Glutamatergic neuron (in vitro differentiated cells): ENCODE results near the gene ZNF471. TPM values are rescaled to one million over a fixed set of nuclear protein-coding genes. Genes with fewer than 3 reads are reported as not detected.

ENCODE experiments used
- DNase-seq: peaks from one replicate; pipeline ENCODE4 v3.0.0; 2022
- H3K27ac Mint-ChIP-seq: one replicate; pipeline ENCODE4 v1.8.0; 2020; ENCODE audit warnings: mild to moderate bottlenecking, mixed read lengths, inconsistent platforms; ENCODE audit not compliant: unreplicated experiment
- H3K27me3 Mint-ChIP-seq: one replicate; pipeline ENCODE4 v1.8.0; 2020; ENCODE audit warnings: mild to moderate bottlenecking, moderate library complexity, mixed read lengths, inconsistent platforms; ENCODE audit not compliant: unreplicated experiment
- H3K36me3 Mint-ChIP-seq: one replicate; pipeline ENCODE4 v1.8.0; 2020; ENCODE audit warnings: mild to moderate bottlenecking, mixed read lengths, inconsistent platforms; ENCODE audit not compliant: unreplicated experiment
- H3K4me1 Mint-ChIP-seq: one replicate; pipeline ENCODE4 v1.8.0; 2020; ENCODE audit warnings: mild to moderate bottlenecking, low read depth, mixed read lengths, inconsistent platforms; ENCODE audit not compliant: unreplicated experiment
- H3K4me3 Mint-ChIP-seq: one replicate; pipeline ENCODE4 v1.8.0; 2020; ENCODE audit warnings: mild to moderate bottlenecking, mixed read lengths, inconsistent platforms; ENCODE audit not compliant: unreplicated experiment
- H3K9me3 Mint-ChIP-seq: one replicate; pipeline ENCODE4 v1.8.0; 2020; ENCODE audit warnings: mild to moderate bottlenecking, moderate library complexity, mixed read lengths, inconsistent platforms; ENCODE audit not compliant: unreplicated experiment
- total RNA-seq: library from RNA; stranded (reverse); fragmentation: NEBNext Ultra II Directional; extraction: Animal tissue kit (Norgen Biotek cat#: 25700); gene quantifications from one replicate; pipeline ENCODE4 v1.2.1, GENCODE V29; 2021; ENCODE audit not compliant: unreplicated experiment
- TF ChIP-seq, protein P1 (sequence below): fragments of 200-600 bp; sonication (generic); IDR thresholded peaks from one replicate; pipeline ENCODE4 v1.5.0; 2021; ENCODE audit not compliant: partially characterized antibody, unreplicated experiment

The ZNF471 gene
- total RNA-seq, 1 donor from 2014 or later, result 18.7 TPM

DNA sequence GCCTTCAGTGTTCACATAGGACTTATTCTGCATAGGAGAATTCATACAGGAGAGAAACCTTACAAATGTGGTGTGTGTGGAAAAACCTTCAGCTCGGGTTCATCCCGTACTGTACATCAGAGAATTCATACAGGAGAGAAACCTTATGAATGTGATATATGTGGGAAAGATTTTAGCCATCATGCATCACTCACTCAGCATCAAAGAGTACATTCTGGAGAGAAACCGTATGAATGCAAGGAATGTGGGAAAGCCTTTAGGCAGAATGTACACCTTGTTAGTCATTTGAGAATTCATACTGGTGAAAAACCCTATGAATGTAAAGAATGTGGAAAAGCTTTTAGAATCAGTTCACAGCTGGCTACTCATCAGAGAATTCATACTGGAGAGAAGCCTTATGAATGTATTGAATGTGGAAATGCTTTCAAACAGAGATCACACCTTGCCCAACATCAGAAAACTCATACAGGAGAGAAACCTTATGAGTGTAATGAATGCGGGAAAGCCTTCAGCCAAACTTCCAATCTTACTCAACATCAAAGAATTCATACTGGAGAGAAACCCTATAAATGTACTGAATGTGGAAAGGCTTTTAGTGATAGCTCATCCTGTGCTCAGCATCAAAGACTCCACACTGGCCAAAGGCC is 17.7 kb downstream of the ZNF471 start:
- Mint-ChIP-seq H3K9me3 (peaks cover 33% of the 10 kb centered on the region), H3K4me3 (no peak overlapping the region), H3K4me1 (no peaks in the 10 kb centered on the region), H3K27ac (no peak overlapping the region), H3K36me3 (peaks cover 70% of the 10 kb centered on the region), H3K27me3 (no peaks in the 10 kb centered on the region)
- DNase-seq, result no peak
- TF ChIP-seq, protein P1, sequence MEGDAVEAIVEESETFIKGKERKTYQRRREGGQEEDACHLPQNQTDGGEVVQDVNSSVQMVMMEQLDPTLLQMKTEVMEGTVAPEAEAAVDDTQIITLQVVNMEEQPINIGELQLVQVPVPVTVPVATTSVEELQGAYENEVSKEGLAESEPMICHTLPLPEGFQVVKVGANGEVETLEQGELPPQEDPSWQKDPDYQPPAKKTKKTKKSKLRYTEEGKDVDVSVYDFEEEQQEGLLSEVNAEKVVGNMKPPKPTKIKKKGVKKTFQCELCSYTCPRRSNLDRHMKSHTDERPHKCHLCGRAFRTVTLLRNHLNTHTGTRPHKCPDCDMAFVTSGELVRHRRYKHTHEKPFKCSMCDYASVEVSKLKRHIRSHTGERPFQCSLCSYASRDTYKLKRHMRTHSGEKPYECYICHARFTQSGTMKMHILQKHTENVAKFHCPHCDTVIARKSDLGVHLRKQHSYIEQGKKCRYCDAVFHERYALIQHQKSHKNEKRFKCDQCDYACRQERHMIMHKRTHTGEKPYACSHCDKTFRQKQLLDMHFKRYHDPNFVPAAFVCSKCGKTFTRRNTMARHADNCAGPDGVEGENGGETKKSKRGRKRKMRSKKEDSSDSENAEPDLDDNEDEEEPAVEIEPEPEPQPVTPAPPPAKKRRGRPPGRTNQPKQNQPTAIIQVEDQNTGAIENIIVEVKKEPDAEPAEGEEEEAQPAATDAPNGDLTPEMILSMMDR, result no peak

DNA sequence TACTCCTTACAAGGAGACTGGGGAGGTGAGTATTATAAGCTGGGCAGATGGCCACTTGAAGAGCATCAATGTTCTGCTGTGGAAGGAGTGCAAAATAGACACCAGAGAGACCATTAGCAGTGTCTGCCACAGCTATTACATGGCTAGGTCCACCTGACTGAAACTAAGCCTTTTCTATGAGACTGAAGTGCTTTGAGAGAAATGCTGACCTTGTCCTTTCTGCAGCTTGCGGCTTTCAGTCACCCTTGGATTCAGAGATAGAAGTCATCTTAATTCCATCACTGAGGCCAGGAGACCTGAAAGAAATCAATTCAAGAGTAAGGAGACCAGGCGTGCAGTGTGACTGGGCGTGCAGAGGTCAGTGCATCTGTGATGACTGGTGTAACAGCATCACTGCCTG is 29.8 kb downstream of the ZNF471 start:
- peaks cover 42% of the 10 kb centered on the region for H3K36me3 Mint-ChIP-seq
- TF ChIP-seq, protein P1, result no peak
- peaks cover 43% of the 10 kb centered on the region for H3K9me3 Mint-ChIP-seq
- peak overlapping the region; percentile 92 for H3K4me3 Mint-ChIP-seq
- H3K27me3 Mint-ChIP-seq, result peaks cover 14% of the 10 kb centered on the region
- peak overlapping the region; percentile 93 for H3K27ac Mint-ChIP-seq
- H3K4me1 Mint-ChIP-seq, result no peaks in the 10 kb centered on the region
- DNase-seq, result no peak

DNA sequence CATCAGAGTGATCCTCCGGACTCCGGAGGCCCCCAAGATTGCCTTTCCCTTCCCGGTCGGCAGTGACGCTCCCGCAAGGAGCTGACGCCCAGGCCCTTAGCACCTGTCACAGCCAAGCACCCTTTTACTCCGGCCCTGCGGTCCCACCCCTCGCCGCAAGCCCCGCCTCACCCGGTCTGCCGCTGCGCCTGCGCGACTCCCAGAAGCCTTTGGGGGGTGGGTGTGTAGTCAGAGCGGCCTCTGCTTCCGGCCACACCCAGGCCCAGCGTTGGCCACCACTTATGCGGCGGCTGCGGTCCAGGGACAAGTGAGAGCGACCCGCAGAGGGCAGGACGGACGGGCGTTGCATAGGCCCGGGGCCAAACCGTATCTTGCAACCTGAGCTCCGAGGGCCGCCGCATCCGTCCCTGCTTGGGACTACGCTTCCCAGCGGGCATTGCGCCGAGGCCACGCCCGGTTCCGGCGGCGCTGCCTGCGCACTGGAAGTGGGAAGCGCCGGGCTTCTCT is 30.7 kb downstream of the ZNF471 start:
- TF ChIP-seq, protein P1, result no peak
- peaks cover 13% of the 10 kb centered on the region for H3K27me3 Mint-ChIP-seq
- peak; percentile 95 for DNase-seq
- H3K4me3 Mint-ChIP-seq, result peak overlapping the region; percentile 92
- H3K27ac Mint-ChIP-seq, result peak overlapping the region; percentile 93
- no peaks in the 10 kb centered on the region for H3K4me1 Mint-ChIP-seq
- H3K36me3 Mint-ChIP-seq, result peaks cover 45% of the 10 kb centered on the region
- H3K9me3 Mint-ChIP-seq, result peaks cover 41% of the 10 kb centered on the region

DNA sequence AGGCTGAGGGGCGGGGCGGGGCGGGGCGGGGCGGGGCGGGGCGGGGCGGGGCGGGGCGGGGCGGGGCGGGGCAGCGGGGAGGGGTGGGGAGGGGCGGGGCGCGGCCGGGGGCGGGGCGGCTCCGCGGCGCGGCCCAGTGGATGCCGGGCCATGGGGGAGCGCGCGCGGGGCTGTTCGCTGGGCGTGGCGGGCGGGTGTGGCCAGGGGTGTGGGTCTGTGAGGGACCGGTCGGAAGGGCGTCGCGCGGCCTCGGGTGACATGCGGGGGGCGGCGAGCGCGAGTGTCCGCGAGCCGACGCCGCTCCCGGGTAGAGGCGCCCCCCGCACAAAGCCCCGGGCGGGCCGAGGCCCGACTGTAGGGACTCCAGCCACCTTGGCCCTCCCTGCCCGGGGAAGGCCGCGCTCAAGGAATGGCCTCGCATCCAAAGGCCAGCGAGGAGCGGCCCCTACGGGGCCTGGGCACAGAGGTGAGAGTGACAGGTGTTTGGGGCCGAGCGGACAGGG is 31.2 kb downstream of the ZNF471 start, which contains the start of gene ZFP28:
Gene ZFP28, plus strand, starts transcription at position 188 of the 503 bp plus-strand sequence. Its CDS starts 71 bp downstream, at position 259.
- peaks cover 13% of the 10 kb centered on the region for H3K27me3 Mint-ChIP-seq
- H3K4me1 Mint-ChIP-seq, result no peaks in the 10 kb centered on the region
- peak; percentile 85 for DNase-seq
- H3K9me3 Mint-ChIP-seq, result peaks cover 39% of the 10 kb centered on the region
- H3K36me3 Mint-ChIP-seq, result peaks cover 46% of the 10 kb centered on the region
- peak within 1 kb of the TSS; percentile 92 for H3K4me3 Mint-ChIP-seq
- TF ChIP-seq, protein P1, result no peak
- peak within 1 kb of the TSS; percentile 93 for H3K27ac Mint-ChIP-seq

DNA sequence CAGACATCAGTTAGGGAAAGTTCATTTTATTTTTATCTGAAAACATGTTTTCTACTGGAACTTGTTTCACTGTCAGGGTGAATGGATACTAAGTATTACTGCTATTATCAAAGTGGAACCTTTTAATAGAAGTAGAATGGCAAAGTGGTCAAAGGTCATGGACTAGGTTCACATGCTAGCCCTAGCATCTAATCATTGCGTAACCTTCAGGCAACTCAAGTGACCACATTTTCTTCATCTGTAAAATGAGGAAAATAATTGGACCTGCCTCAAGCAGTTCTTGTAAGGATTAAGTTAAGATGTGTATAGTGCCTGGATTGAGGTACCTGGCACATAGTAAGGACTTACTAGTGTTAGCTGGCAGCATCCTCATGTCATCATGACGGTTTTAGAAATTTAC is 36.1 kb downstream of the ZNF471 start:
- Mint-ChIP-seq H3K9me3 (peaks cover 29% of the 10 kb centered on the region), H3K4me3 (no peak overlapping the region), H3K27me3 (peaks cover 8% of the 10 kb centered on the region), H3K4me1 (no peaks in the 10 kb centered on the region), H3K36me3 (peaks cover 49% of the 10 kb centered on the region), H3K27ac (no peak overlapping the region)
- TF ChIP-seq, protein P1, result no peak
- DNase-seq, result no peak
